Activated CD8-positive, alpha-beta T cell treated with anti-CD3 and anti-CD28 coated beads for 36 hours (primary cell): Measurements from ENCODE around the gene IQSEC3. TPM values are rescaled to one million over a fixed set of nuclear protein-coding genes. Genes with fewer than 3 reads are reported as not detected.

ENCODE experiments used
- ATAC-seq: fragments of 200-7000 bp; cut with Tn5 transposase; one replicate; pipeline ENCODE4 v1.10.0; 2021; ENCODE audit warnings: mild to moderate bottlenecking, moderate library complexity
- CTCF ChIA-PET: fragments of 350-600 bp; sonication (Branson Sonifier 250); formaldehyde crosslinking; loops from one replicate; lab custom pipeline; 2021; ENCODE audit warnings: antibody characterized with exemption; lab: Charles Lee
- POLR2A ChIA-PET: fragments of 350-600 bp; sonication (Branson Sonifier 250); formaldehyde crosslinking; loops from one replicate; lab custom pipeline; 2021; ENCODE audit warnings: antibody characterized with exemption; lab: Charles Lee
- DNase-seq: peaks from one replicate; pipeline ENCODE4 v3.0.0-alpha.2; 2020
- H3K27ac Mint-ChIP-seq: one replicate; pipeline ENCODE4 v1.8.0; 2021; ENCODE audit warnings: mild to moderate bottlenecking, mixed read lengths
- H3K27me3 Mint-ChIP-seq: one replicate; pipeline ENCODE4 v1.8.0; 2021; ENCODE audit warnings: mixed read lengths
- H3K36me3 Mint-ChIP-seq: one replicate; pipeline ENCODE4 v1.8.0; 2021; ENCODE audit warnings: low read depth, mixed read lengths
- H3K4me1 Mint-ChIP-seq: one replicate; pipeline ENCODE4 v1.8.0; 2021; ENCODE audit warnings: low read depth, mixed read lengths
- H3K4me3 Mint-ChIP-seq: one replicate; pipeline ENCODE4 v1.8.0; 2021; ENCODE audit warnings: mild to moderate bottlenecking, moderate library complexity, mixed read lengths
- H3K9me3 Mint-ChIP-seq: one replicate; pipeline ENCODE4 v1.8.0; 2021; ENCODE audit warnings: mixed read lengths
- intact Hi-C: fragments of 100-400 bp; cut with micrococcal nuclease; formaldehyde crosslinking; loops from one replicate; pipeline ENCODE4 v1.10.0; 2022
- total RNA-seq, 2 experiments: library from RNA; stranded (reverse); gene quantifications; one replicate each; pipeline ENCODE4 v1.2.3, GENCODE V29; 2021
- TF ChIP-seq, protein P1 (sequence below): fragments of 200-600 bp; IDR thresholded peaks from one replicate; pipeline ENCODE4 v1.8.0; 2022; ENCODE audit warnings: antibody characterized with exemption, mild to moderate bottlenecking

IQSEC3 gene
- total RNA-seq, 2 experiments from 2014 or later, result 2.5 to 2.7 TPM

DNA sequence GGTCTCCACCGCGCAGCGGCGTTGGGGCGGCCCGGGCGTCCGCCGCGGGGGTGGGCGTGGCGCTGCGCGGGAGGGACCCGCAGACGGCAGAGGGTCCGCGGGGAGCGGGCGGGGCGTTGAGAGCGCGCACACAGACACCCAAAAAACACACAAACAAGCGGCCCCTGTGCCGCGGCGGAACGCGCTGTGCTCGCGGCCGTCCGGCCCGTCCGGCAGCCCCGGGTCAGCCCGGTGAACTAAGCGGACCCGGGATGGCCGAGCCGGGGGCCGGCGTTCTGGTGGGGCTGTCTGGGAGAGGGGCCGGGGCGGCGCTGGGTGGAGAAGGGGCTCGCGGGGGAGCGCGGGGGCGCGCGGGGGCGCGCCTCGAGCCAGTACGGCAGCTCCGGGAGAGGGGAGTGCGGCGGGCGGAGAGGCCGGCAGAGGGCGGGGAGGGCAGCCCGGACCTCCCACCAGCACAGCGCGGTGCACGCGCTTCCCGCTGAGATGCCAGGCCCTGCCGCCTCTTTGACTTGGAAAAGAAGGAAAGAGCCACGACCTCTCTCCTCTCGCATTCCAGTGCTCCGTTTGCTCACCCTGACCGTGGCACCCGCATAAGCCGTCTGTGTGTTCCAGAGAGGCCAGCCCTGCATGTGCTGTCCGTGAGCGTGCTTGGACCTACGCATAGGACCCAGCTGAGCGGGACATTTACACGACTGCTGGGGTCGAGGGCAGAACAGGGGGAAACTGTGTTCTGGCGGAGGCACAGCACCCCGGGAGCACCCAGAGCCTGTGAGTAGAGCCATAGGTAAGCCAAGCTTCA is 137.1 kb downstream of the IQSEC3 start:
- Mint-ChIP-seq H3K27ac (no peak overlapping the region), H3K9me3 (no peaks in the 10 kb centered on the region), H3K4me3 (no peak overlapping the region), H3K4me1 (no peaks in the 10 kb centered on the region), H3K27me3 (peaks cover 35% of the 10 kb centered on the region), H3K36me3 (no peaks in the 10 kb centered on the region)
- intact Hi-C loops, result no loop called here
- DNase-seq (no peak), ATAC-seq (no peak)
- TF ChIP-seq, protein P1, sequence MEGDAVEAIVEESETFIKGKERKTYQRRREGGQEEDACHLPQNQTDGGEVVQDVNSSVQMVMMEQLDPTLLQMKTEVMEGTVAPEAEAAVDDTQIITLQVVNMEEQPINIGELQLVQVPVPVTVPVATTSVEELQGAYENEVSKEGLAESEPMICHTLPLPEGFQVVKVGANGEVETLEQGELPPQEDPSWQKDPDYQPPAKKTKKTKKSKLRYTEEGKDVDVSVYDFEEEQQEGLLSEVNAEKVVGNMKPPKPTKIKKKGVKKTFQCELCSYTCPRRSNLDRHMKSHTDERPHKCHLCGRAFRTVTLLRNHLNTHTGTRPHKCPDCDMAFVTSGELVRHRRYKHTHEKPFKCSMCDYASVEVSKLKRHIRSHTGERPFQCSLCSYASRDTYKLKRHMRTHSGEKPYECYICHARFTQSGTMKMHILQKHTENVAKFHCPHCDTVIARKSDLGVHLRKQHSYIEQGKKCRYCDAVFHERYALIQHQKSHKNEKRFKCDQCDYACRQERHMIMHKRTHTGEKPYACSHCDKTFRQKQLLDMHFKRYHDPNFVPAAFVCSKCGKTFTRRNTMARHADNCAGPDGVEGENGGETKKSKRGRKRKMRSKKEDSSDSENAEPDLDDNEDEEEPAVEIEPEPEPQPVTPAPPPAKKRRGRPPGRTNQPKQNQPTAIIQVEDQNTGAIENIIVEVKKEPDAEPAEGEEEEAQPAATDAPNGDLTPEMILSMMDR, result no peak
- ChIA-PET CTCF (no interaction called here), POLR2A (no interaction called here)

DNA sequence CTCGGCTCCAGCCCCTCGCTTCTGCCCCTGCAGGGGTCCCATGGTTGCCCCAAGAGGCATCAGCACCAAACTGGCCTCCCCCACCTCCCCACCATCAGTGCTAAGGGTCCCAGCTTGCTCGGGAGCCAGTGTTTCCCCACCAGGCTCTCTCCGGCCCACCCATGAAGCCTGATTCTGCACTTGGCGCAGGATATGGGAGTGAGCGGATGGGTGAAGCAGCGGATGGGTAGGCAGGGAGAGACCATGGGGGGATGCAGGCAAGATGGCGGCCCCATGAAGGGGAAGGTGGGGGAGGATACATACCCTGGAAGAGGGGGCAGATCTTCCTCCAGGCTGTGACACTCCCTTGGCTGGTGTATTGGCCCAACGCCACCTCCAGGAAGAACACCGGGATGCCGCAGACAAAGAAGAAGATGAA is 137.7 kb downstream of the IQSEC3 start:
- Mint-ChIP-seq H3K4me1 (no peaks in the 10 kb centered on the region), H3K4me3 (no peak overlapping the region), H3K27me3 (peaks cover 39% of the 10 kb centered on the region), H3K36me3 (no peaks in the 10 kb centered on the region), H3K27ac (no peak overlapping the region), H3K9me3 (no peaks in the 10 kb centered on the region)
- POLR2A ChIA-PET, result no interaction called here
- no peak for DNase-seq
- TF ChIP-seq, protein P1, result no peak
- ATAC-seq, result no peak
- intact Hi-C loops, result no loop called here
- CTCF ChIA-PET, result no interaction called here

DNA sequence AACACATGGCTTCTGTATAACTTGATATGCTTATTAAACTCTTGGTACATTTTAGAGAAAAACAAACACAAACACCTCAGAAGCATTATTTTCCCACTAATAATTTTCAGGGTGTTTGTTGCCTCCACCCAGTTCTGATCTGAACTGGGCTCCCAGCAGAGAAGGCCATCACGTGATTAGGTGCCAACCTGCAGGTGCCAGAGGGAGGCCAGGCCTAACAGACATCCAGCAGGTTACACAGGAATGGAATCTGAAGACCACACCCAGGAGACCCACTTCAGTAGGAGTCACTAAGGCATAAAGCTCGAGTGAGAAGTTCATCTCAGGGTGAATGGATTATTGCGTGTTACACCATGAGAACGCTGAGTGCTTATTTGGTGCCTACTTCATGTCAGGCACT is 138.5 kb downstream of the IQSEC3 start:
- intact Hi-C loops, result no loop called here
- H3K27ac Mint-ChIP-seq, result no peak overlapping the region
- no peaks in the 10 kb centered on the region for H3K36me3 Mint-ChIP-seq
- H3K4me1 Mint-ChIP-seq, result no peaks in the 10 kb centered on the region
- ChIA-PET CTCF (no interaction called here), POLR2A (no interaction called here)
- TF ChIP-seq, protein P1, result no peak
- DNase-seq (no peak), ATAC-seq (no peak)
- no peak overlapping the region for H3K4me3 Mint-ChIP-seq
- peaks cover 39% of the 10 kb centered on the region for H3K27me3 Mint-ChIP-seq
- no peaks in the 10 kb centered on the region for H3K9me3 Mint-ChIP-seq

DNA sequence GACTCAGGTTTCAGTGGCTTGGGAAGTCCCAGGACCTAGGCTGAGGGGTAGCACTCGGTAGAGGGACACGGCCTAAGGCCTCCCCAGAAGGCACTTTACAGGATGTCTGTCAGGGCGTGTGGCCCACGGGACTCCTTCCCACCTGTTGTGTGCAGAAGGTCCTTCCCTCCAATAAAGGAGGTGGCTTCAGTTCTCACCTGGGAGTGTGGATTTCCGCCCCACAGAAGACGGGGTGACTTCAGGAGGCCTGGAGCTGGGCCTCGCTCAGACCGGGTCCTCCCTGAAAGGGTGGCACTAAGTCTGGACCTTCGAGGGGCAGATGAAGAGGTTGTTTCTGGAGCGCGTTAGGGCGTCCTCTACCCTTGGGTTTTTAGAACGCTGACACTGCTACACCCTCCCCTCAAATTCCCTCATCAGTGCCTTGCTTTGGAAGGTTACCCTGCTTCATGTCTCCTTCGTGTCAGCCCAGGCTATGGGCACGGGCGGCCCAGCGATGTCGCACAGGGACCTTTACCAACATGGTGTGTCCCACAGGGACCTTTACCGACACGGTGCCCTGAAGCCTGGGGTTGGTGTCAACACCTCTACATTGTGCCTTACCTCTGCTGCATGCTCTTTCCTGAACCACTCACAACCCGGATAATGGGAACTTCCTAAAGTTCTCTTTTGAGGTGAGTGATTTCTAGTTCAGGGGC is 140.3 kb downstream of the IQSEC3 start:
- no peak for ATAC-seq
- no peak overlapping the region for H3K27ac Mint-ChIP-seq
- intact Hi-C loops, result no loop called here
- TF ChIP-seq, protein P1, result no peak
- no peak for DNase-seq
- POLR2A ChIA-PET, result no interaction called here
- H3K9me3 Mint-ChIP-seq, result no peaks in the 10 kb centered on the region
- H3K36me3 Mint-ChIP-seq, result no peaks in the 10 kb centered on the region
- H3K4me1 Mint-ChIP-seq, result peaks cover under 1% of the 10 kb centered on the region
- peaks cover 39% of the 10 kb centered on the region for H3K27me3 Mint-ChIP-seq
- CTCF ChIA-PET, result no interaction called here
- no peak overlapping the region for H3K4me3 Mint-ChIP-seq

DNA sequence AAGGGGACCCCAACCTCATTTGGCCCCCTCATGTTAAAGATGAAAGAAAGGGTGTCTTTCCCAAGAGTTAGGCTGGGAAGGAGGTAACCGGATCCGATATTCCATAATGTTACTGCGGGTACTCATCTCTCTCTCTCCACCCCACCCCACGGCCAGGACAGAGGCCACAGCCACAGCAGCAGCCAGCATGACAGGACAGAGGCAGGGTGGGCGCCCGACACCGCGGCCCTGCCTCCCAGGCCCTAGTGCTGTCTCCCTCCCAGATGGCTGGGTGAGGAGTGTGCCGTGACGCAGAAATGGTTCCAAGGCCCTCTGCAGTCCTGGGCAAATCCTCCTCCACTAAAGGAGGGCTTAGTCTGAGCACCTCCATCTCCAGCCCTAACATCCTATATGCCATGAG is 141.2 kb downstream of the IQSEC3 start:
- Mint-ChIP-seq H3K4me3 (no peak overlapping the region), H3K27ac (no peak overlapping the region), H3K9me3 (no peaks in the 10 kb centered on the region), H3K36me3 (no peaks in the 10 kb centered on the region), H3K27me3 (peaks cover 36% of the 10 kb centered on the region), H3K4me1 (peaks cover 5% of the 10 kb centered on the region)
- ATAC-seq (no peak), DNase-seq (no peak)
- intact Hi-C loops, result no loop called here
- TF ChIP-seq, protein P1, result no peak
- ChIA-PET POLR2A (no interaction called here), CTCF (no interaction called here)
